Caco-2 (cell line): Measurements from ENCODE around the gene ABCC5. TPM values are rescaled to one million over a fixed set of nuclear protein-coding genes. Genes with fewer than 3 reads are reported as not detected.
"Not testable (repeated sequence)": the region's sequence is repeated elsewhere in the genome, so short reads cannot be mapped to it uniquely, and the experiment has no call there.

ENCODE experiments used
- BruUV-seq: library from RNA; stranded (reverse); fragments of 400-500 nt; replicated peaks from 2 replicates; lab custom pipeline; 2021; lab: Mats Ljungman, UMichigan
- CTCF ChIA-PET: fragments of 300-600 bp; sonication (Branson Sonifier 250); formaldehyde crosslinking; loops from one replicate; lab custom pipeline; 2022; ENCODE audit warnings: antibody characterized with exemption; lab: Charles Lee
- POLR2A ChIA-PET: fragments of 300-600 bp; sonication (Branson Sonifier 250); formaldehyde crosslinking; loops from one replicate; lab custom pipeline; 2022; ENCODE audit warnings: antibody characterized with exemption; lab: Charles Lee
- DNase-seq, 2 experiments: peaks; one replicate each; pipeline versions ENCODE4 v3.0.0 to v3.0.0-alpha.2; 2020 to 2022
- H3K27me3 ChIP-seq: replicated peaks from 2 replicates; pipeline ENCODE4 v1.6.0; 2011; ENCODE audit warnings: low read length; ENCODE audit not compliant: control insufficient read depth, insufficient read depth
- H3K36me3 ChIP-seq: 2 replicates; pipeline ENCODE4 v1.5.1; 2011; ENCODE audit warnings: low read length; ENCODE audit not compliant: control insufficient read depth, insufficient read depth
- H3K4me1 ChIP-seq: fragments of 250-450 bp; sonication (Bioruptor Pico); 2 replicates; pipeline ENCODE4 v1.5.1; 2020; ENCODE audit warnings: mild to moderate bottlenecking
- H3K4me3 ChIP-seq: 2 replicates; pipeline ENCODE4 v1.5.1; 2011; ENCODE audit warnings: low read depth, mild to moderate bottlenecking, control low read depth, low read length
- H3K9me3 ChIP-seq: fragments of 250-450 bp; sonication (Bioruptor Pico); 2 replicates; pipeline ENCODE4 v1.5.1; 2020; ENCODE audit warnings: mild to moderate bottlenecking, moderate library complexity
- H3K27ac Mint-ChIP-seq: one replicate; pipeline ENCODE4 v1.8.0; 2022; ENCODE audit warnings: mixed read lengths; ENCODE audit not compliant: unreplicated experiment
- H3K27me3 Mint-ChIP-seq: one replicate; pipeline ENCODE4 v1.8.0; 2022; ENCODE audit warnings: mixed read lengths; ENCODE audit not compliant: insufficient read depth, unreplicated experiment
- H3K36me3 Mint-ChIP-seq: one replicate; pipeline ENCODE4 v1.8.0; 2022; ENCODE audit warnings: mild to moderate bottlenecking, mixed read lengths; ENCODE audit not compliant: insufficient read depth, unreplicated experiment
- H3K4me1 Mint-ChIP-seq: one replicate; pipeline ENCODE4 v1.8.0; 2022; ENCODE audit warnings: low read depth, mixed read lengths; ENCODE audit not compliant: unreplicated experiment
- H3K4me3 Mint-ChIP-seq: one replicate; pipeline ENCODE4 v1.8.0; 2022; ENCODE audit warnings: mild to moderate bottlenecking, moderate library complexity, mixed read lengths; ENCODE audit not compliant: unreplicated experiment
- H3K9me3 Mint-ChIP-seq: one replicate; pipeline ENCODE4 v1.8.0; 2022; ENCODE audit warnings: mixed read lengths; ENCODE audit not compliant: unreplicated experiment
- intact Hi-C: fragments of 100-400 bp; cut with micrococcal nuclease; formaldehyde crosslinking; loops from one replicate; pipeline ENCODE4 v1.10.0; 2022; ENCODE audit not compliant: unreplicated experiment
- total RNA-seq: library from RNA; stranded (reverse); gene quantifications from 2 replicates; pipeline ENCODE4 v1.2.3, GENCODE V29; 2022
- TF ChIP-seq, protein P1 (sequence below), 2 experiments: fragments of 200-600 bp in 1 of 2; IDR thresholded peaks; 1 replicate in 1 of 2; 2 replicates in 1 of 2; pipeline versions ENCODE4 v1.5.1 to v1.8.0; 2011 to 2022; ENCODE audit warnings: antibody characterized with exemption in 1 of 2, control low read depth in 1 of 2, inconsistent platforms in 1 of 2, low read depth in 1 of 2, low read length in 1 of 2, mild to moderate bottlenecking in 1 of 2, moderate library complexity in 1 of 2; ENCODE audit not compliant: insufficient read depth in 1 of 2, severe bottlenecking in 1 of 2, unreplicated experiment in 1 of 2

Gene ABCC5
- total RNA-seq, 1 experiment from 2014 or later = 21.3 TPM

DNA sequence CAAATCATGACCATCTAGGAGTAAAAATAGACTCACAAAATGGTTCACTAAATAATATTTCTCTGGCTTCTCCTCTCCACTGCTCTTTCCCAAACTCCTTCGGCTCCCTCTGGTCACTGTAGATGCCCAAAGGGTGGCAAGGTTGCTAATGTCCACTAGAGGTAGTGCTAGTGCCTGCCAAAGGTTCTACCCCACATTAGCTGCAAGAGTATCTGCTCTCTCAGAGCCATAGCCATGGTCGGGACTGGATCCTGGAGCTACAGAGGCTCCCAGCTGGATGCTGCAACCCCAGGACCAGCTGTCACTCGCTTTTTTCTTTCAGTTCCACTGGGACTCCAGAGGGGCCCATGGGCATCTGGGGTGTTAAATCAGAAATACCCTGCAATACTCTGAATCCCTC, 22.3 kb upstream of the ABCC5 start:
- Mint-ChIP-seq H3K27ac (no peak overlapping the region), H3K36me3 (peaks cover 6% of the 10 kb centered on the region), H3K27me3 (peaks cover 2% of the 10 kb centered on the region)

GRCh38 chr3:184039414-184039813, 21.7 kb upstream of the ABCC5 start:
- H3K4me3 ChIP-seq = no peak overlapping the region
- DNase-seq = no peak
- H3K36me3 ChIP-seq = no peaks in the 10 kb centered on the region
- Mint-ChIP-seq H3K4me1 (no peaks in the 10 kb centered on the region), H3K9me3 (no peaks in the 10 kb centered on the region), H3K4me3 (no peak overlapping the region), H3K36me3 (peaks cover 6% of the 10 kb centered on the region), H3K27ac (no peak overlapping the region), H3K27me3 (no peaks in the 10 kb centered on the region)
- H3K4me1 ChIP-seq = no peaks in the 10 kb centered on the region
- no peaks in the 10 kb centered on the region for H3K9me3 ChIP-seq
- TF ChIP-seq, protein P1, sequence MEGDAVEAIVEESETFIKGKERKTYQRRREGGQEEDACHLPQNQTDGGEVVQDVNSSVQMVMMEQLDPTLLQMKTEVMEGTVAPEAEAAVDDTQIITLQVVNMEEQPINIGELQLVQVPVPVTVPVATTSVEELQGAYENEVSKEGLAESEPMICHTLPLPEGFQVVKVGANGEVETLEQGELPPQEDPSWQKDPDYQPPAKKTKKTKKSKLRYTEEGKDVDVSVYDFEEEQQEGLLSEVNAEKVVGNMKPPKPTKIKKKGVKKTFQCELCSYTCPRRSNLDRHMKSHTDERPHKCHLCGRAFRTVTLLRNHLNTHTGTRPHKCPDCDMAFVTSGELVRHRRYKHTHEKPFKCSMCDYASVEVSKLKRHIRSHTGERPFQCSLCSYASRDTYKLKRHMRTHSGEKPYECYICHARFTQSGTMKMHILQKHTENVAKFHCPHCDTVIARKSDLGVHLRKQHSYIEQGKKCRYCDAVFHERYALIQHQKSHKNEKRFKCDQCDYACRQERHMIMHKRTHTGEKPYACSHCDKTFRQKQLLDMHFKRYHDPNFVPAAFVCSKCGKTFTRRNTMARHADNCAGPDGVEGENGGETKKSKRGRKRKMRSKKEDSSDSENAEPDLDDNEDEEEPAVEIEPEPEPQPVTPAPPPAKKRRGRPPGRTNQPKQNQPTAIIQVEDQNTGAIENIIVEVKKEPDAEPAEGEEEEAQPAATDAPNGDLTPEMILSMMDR (IDR thresholded peaks at IDR 0.05; ENCODE audit: insufficient read depth in 1 of 2, low read depth in 1 of 2, low read length in 1 of 2, severe bottlenecking in 1 of 2, unreplicated experiment in 1 of 2) = no peak
- POLR2A ChIA-PET = no interaction called here
- H3K27me3 ChIP-seq = no peaks in the 10 kb centered on the region
- CTCF ChIA-PET = interaction anchor here (1.0 to 1.2 kb wide), 2 partner anchors 95 to 144 kb away, joined by 3 to 5 read pairs; no protein-coding TSS in a partner anchor
- no TSS peak for BruUV-seq
- intact Hi-C loops = no loop called here

More for the DNA sequence above, 22.3 kb upstream of the ABCC5 start:
- TF ChIP-seq, protein P1 (IDR thresholded peaks at IDR 0.05; ENCODE audit: insufficient read depth in 1 of 2, low read depth in 1 of 2, low read length in 1 of 2, severe bottlenecking in 1 of 2, unreplicated experiment in 1 of 2) = peak in 1 of 2 experiments; percentile 46
- H3K4me3 ChIP-seq = no peak overlapping the region
- CTCF ChIA-PET = interaction anchor here (0.6 to 1.2 kb wide), 3 partner anchors 94 to 145 kb away, joined by 3 to 5 read pairs (median 4); no protein-coding TSS in a partner anchor
- DNase-seq = peak; percentile 49 to 55
- POLR2A ChIA-PET = no interaction called here
- BruUV-seq = no TSS peak
- Mint-ChIP-seq H3K4me1 (no peaks in the 10 kb centered on the region), H3K4me3 (no peak overlapping the region), H3K9me3 (no peaks in the 10 kb centered on the region)
- no peaks in the 10 kb centered on the region for H3K27me3 ChIP-seq
- H3K4me1 ChIP-seq = no peaks in the 10 kb centered on the region
- H3K36me3 ChIP-seq = no peaks in the 10 kb centered on the region
- no peaks in the 10 kb centered on the region for H3K9me3 ChIP-seq
- intact Hi-C loops = loop anchor here (1.0 kb wide), 1 partner anchor 94 kb away; no protein-coding TSS in a partner anchor

DNA sequence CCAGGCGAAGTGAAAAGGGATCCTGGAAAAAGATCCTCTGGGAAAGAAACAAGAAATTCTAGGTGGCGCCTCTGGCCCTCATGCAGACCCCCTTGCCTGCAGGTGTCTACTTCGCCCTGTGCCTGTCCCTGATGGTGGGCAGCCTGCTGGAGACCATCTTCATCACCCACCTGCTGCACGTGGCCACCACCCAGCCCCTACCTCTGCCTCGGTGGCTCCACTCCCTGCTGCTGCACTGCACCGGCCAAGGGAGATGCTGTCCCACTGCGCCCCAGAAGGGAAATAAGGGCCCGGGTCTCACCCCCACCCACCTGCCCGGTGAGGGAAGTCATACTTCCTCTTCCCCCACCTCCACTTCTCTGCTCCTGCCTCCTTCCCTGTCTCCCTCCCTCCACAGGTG, 20.6 kb upstream of the ABCC5 start:
- H3K9me3 ChIP-seq, POLR2A ChIA-PET, H3K36me3 ChIP-seq, H3K4me3 ChIP-seq, BruUV-seq, DNase-seq, CTCF ChIA-PET, H3K4me3 Mint-ChIP-seq, intact Hi-C loops, H3K36me3 Mint-ChIP-seq, H3K9me3 Mint-ChIP-seq, H3K27ac Mint-ChIP-seq, H3K4me1 Mint-ChIP-seq, H3K27me3 Mint-ChIP-seq, H3K4me1 ChIP-seq, H3K27me3 ChIP-seq: not testable (repeated sequence)
